ENCODE results near the gene CTNND1.

DNA sequence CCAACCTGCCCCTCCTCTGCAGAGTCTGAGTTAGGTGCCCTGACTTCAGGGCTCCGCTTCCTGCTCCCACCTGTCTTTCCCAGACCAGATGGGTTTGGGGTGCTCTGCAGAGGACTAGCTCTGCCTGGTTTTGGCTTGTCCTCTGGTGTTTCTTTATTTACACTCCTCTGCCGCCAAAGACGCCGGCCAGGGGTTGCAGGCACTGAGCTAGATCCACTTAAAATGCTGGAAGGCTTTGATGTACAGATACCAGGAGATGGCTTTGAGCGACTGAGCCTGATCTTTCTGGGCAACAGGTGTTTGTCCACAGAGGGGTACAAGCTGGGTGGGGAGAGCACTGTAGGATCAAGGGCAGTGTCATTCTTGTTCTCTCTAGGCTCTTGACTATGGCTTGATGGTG lies 16.4 kb upstream of the CTNND1 start:
- TF ChIP-seq CTCF (IDR thresholded peaks at IDR 0.05) (no peak), POLR2AphosphoS5 (IDR thresholded peaks at IDR 0.05) (no peak), EP300 (IDR thresholded peaks at IDR 0.05) (no peak)

Data from gastroesophageal sphincter (tissue), 3 donors.